Left lung (tissue), 10 donors: Measurements from ENCODE around the gene TASP1. TPM values are rescaled to one million over a fixed set of nuclear protein-coding genes. Genes with fewer than 3 reads are reported as not detected.

ENCODE experiments used
- ATAC-seq: fragments of 200-7000 bp; cut with Tn5 transposase; one replicate; pipeline ENCODE4 v1.9.1; 2020; ENCODE audit warnings: moderate library complexity
- DNase-seq, 4 donors: peaks; one replicate each; pipeline ENCODE4 v3.0.0-alpha.2; 2013 to 2020
- H3K27ac ChIP-seq, 2 donors: fragments of 200-600 bp; sonication (generic) in 1 of 2; one replicate each; pipeline versions ENCODE4 v1.5.0 to v1.8.0; 2020 to 2021
- H3K27me3 ChIP-seq, 2 donors: fragments of 200-600 bp; sonication (generic) in 1 of 2; one replicate each; pipeline versions ENCODE4 v1.5.0 to v1.8.0; 2020 to 2021
- H3K36me3 ChIP-seq, 2 donors: fragments of 200-600 bp; sonication (generic) in 1 of 2; one replicate each; pipeline versions ENCODE4 v1.5.0 to v1.8.0; 2020 to 2021
- H3K4me1 ChIP-seq, 2 donors: fragments of 200-600 bp; one replicate each; pipeline ENCODE4 v1.8.0; 2021
- H3K4me3 ChIP-seq, 2 donors: fragments of 200-600 bp; sonication (generic) in 1 of 2; one replicate each; pipeline versions ENCODE4 v1.5.0 to v1.8.0; 2020 to 2021; ENCODE audit warnings: mild to moderate bottlenecking in 1 of 2
- H3K9me3 ChIP-seq, 2 donors: fragments of 200-600 bp; sonication (generic) in 1 of 2; one replicate each; pipeline versions ENCODE4 v1.5.0 to v1.8.0; 2020 to 2021
- CTCF ChIP-seq, 2 donors: fragments of 200-600 bp; sonication (generic) in 1 of 2; IDR thresholded peaks; one replicate each; pipeline versions ENCODE4 v1.5.0 to v1.8.0; 2021; ENCODE audit warnings: antibody characterized with exemption in 2 of 2
- intact Hi-C, 2 donors: fragments of 100-400 bp; cut with DNase I; formaldehyde crosslinking; loops; one replicate each; pipeline versions ENCODE4 v1.11.2 to v1.14.2; 2022
- polyA plus RNA-seq, 6 donors: library from polyadenylated mRNA; unstranded; fragments of 120-200 nt; gene quantifications; one replicate each; pipeline ENCODE4 v1.2.1, GENCODE V29; 2013; ENCODE audit not compliant: insufficient read length in 6 of 6
- total RNA-seq, 2 donors: library from RNA; stranded (reverse); fragmentation: NEBNext Ultra II Directional; extraction: Animal tissue kit (Norgen Biotek cat#: 25700); gene quantifications; one replicate each; pipeline ENCODE4 v1.2.1, GENCODE V29; 2021
- donor health status: DM: no; HTN: yes; CAD: no.
- donor health status: DM: no; HTN: no; CAD: no.

TASP1 gene
- total and polyA plus RNA-seq, 8 donors: 12.9 to 19.9 (median 17.3) TPM

GRCh38 chr20:13419477-13419876 lies 219.3 kb downstream of the TASP1 start:
- Histone ChIP-seq H3K9me3 (no peaks in the 10 kb centered on the region), H3K36me3 (peaks cover 0 to 7% of the 10 kb centered on the region in 2 donors), H3K27ac (no peak overlapping the region), H3K4me3 (no peak overlapping the region), H3K27me3 (no peaks in the 10 kb centered on the region), H3K4me1 (peaks cover 0 to 8% of the 10 kb centered on the region in 2 donors)
- no peak for ATAC-seq
- TF ChIP-seq CTCF (IDR thresholded peaks at IDR 0.05): no peak
- intact Hi-C loops: no loop called here
- no peak for DNase-seq

DNA sequence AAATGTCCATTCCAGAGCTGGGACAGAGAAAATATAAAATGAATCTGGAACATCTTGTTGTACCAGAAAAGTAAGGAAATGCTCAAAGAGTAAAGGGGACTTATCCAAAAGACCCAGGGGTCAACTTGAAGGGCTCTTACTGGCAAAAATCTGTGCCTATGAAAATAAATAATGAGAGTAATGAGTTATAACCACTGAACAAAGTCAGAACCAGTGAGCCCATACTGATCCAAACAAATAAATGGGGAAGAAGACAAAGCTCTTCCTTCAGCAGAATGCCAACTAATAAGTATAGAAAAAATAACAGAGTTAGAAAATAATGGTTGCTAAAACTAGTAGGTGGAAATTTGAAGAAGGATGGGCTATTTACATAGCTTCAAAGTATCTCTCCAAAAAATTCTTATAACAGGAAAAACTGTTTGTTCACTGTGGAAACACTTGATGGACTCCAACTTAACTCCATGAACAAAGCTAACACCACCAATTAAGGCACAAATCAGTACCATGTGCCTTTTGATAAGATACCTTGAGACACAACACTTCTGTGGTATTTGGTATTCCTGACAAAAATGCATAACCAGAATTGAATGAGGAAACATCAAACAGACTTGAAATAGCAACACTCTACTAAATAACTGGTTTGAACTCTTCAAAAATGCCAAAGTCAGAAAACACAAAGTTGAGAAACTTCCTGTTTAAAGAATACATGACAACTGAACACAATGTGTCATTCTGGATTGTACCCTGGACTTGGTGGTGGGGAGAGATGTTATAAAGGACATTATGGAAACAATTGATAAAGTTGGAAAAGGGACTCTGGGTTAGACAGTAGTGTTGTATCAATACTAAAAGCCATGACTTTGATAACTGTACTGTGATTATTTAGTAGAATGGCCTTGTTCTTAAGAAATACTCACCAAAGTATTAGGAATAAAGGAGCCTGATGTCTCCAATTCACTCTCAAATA lies 220.2 kb downstream of the TASP1 start:
- H3K27me3 ChIP-seq: no peaks in the 10 kb centered on the region
- H3K36me3 ChIP-seq: peaks cover 0 to 7% of the 10 kb centered on the region in 2 donors
- no peak overlapping the region for H3K4me3 ChIP-seq
- intact Hi-C loops: no loop called here
- H3K9me3 ChIP-seq: no peaks in the 10 kb centered on the region
- no peak for TF ChIP-seq CTCF (IDR thresholded peaks at IDR 0.05)
- peaks cover 0 to 8% of the 10 kb centered on the region in 2 donors for H3K4me1 ChIP-seq
- H3K27ac ChIP-seq: no peak overlapping the region
- peak; percentile 26 for ATAC-seq
- no peak for DNase-seq

DNA sequence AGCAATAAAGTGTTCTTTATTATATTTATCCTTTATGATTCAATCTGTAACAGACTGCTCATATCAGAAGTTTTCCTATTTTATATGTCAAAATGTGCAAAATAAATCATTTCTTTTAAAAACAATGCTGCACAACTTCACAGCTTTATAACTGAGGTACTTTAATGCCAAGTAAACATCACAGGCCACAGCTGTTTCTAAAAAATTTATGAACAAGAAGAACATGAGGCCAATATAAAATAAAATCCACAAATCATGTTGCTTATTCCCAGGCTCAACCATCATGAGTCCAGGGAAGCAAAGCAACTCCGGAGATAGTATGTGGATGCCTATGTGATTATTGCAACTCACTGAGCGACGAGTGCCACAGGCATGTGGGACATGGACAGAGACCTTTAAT lies 222.2 kb downstream of the TASP1 start:
- peaks cover 0 to 8% of the 10 kb centered on the region in 2 donors for H3K4me1 ChIP-seq
- intact Hi-C loops: no loop called here

DNA sequence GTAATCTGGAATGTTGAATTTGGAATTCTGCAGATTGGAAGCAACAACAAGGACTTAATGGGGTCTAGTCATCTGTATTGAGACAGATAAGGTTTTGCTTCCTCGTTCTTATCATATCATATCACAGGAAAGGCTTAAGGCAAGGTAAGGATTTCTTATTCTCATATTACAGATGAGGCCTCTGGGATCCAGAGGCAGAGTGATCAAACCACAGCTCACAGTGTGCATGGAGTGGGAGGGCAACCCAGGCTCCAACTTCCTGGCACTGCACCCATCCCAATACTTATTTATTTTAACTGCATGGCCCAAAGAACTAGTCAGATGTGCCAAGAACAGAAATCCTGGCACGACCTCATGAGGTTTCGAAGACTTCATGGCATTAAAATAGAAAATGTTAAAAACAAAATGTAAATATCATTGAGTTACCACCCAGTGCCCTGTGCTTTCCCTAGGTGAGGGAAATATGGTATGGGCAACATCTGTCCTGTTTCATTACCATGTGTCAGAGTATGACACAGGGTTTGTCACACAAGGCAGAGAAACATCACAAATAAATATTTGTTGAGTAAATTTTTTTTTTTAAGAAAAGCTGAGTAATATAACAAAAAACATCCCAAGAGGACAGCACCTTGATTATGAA lies 225.8 kb downstream of the TASP1 start:
- DNase-seq (no peak), ATAC-seq (no peak)
- Histone ChIP-seq H3K27ac (no peak overlapping the region), H3K4me3 (no peak overlapping the region), H3K9me3 (no peaks in the 10 kb centered on the region), H3K36me3 (peaks cover 0 to 7% of the 10 kb centered on the region in 2 donors), H3K4me1 (no peaks in the 10 kb centered on the region), H3K27me3 (no peaks in the 10 kb centered on the region)
- no peak for TF ChIP-seq CTCF (IDR thresholded peaks at IDR 0.05)
- intact Hi-C loops: no loop called here

More for the DNA sequence above, 222.2 kb downstream of the TASP1 start:
- no peaks in the 10 kb centered on the region for H3K27me3 ChIP-seq
- ATAC-seq (no peak), DNase-seq (no peak)
- no peak overlapping the region for H3K27ac ChIP-seq
- no peak overlapping the region for H3K4me3 ChIP-seq
- H3K36me3 ChIP-seq: peaks cover 0 to 7% of the 10 kb centered on the region in 2 donors
- TF ChIP-seq CTCF (IDR thresholded peaks at IDR 0.05): no peak
- H3K9me3 ChIP-seq: no peaks in the 10 kb centered on the region

DNA sequence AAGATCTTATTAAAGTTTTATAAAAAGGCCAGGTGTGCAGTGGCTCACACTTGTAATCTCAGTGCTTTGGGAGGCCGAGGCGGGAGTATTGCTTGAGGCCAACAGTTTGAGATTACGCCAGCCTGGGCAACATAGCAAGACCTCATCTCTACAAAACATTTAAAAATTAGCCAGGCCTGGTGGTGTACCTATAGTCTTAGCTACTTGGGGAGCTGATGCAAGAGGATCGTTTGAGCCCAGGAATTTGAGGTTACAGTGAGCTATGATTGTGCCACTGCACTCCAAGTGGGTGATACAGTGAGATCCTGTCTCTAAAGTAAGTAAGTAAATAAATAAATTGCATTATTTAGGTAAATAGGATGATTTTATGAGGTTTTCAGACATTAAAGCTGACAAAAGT lies 234.4 kb downstream of the TASP1 start:
- intact Hi-C loops: no loop called here
- ATAC-seq (no peak), DNase-seq (no peak)
- Histone ChIP-seq H3K27me3 (no peaks in the 10 kb centered on the region), H3K4me1 (no peaks in the 10 kb centered on the region), H3K27ac (no peak overlapping the region), H3K9me3 (no peaks in the 10 kb centered on the region), H3K4me3 (no peak overlapping the region), H3K36me3 (no peaks in the 10 kb centered on the region)
- no peak for TF ChIP-seq CTCF (IDR thresholded peaks at IDR 0.05)
